ENCODE measurements around the gene HMGN4. TPM values are rescaled to one million over a fixed set of nuclear protein-coding genes. Genes with fewer than 3 reads are reported as not detected.

The HMGN4 gene
- total and polyA plus RNA-seq, 2 of the 8 experiments (the other 6 are each of a cell fraction or from before 2014, with no cell fraction given): 23.4 to 66.4 TPM

DNA sequence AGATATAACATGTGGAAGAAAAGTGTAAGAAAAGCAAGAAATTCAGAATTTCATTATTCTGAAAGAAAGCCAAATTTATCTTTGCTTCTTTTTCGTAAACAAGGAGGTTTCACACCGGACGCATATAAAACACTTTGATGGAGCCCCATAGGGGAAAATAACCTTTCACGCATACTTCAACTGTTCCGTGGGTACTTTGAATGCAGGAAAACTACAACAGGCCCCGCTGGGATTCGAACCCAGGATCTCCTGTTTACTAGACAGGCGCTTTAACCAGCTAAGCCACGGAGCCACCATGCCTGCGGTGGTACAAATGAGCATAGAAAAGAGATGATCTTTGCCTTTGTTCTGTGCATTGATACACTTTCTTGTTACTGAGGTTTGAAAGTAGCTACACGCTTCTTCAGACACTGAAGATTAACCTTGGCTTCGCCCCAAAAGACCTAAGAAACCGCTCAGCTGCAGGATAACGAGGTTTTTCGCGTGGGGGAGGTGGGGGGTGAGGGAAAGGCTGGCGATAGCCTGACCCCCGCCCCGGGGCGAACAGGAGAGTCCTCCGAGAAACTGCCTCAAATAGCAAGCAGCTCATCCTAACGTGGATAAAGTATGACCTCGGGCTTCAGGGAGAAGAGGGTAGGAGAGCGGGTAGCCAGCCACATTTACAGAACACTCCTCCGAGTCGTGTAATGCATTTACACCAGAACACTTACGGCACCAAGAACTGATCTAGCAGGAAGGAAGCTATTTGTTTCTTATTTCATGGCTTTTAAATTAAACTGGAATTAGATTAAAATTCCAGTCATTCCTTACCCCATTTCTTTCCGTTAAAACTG lies 5.3 kb upstream of the HMGN4 start:
- no peak overlapping the region for H3K14ac ChIP-seq (ENCODE audit: insufficient read length)
- no peaks in the 10 kb centered on the region for H3K79me2 ChIP-seq (ENCODE audit: control insufficient read depth in 1 of 2, insufficient read depth in 2 of 2, low read length in 2 of 2)
- no peak overlapping the region for H2BK15ac ChIP-seq (ENCODE audit: low read length)
- no peak overlapping the region for H2BK120ac ChIP-seq (replicated peaks; ENCODE audit: low read depth, low read length)
- no peaks in the 10 kb centered on the region for H3K23me2 ChIP-seq (ENCODE audit: low read depth, low read length)
- H4K8ac ChIP-seq (ENCODE audit: extremely low read depth, insufficient read depth, low read length): no peak overlapping the region
- H3K23ac ChIP-seq (ENCODE audit: insufficient read length): no peak overlapping the region
- H3K27me3 ChIP-seq (replicated peaks in 1 of 4; ENCODE audit: control insufficient read depth in 3 of 4, extremely low read depth in 1 of 4, insufficient read depth in 3 of 4, low read length in 3 of 4): no peaks in the 10 kb centered on the region
- peak overlapping the region; percentile 7; the same call in 1 of the 2 replicates for H2BK5ac ChIP-seq (ENCODE audit: low read depth, low read length)
- no peak overlapping the region for H3K4ac ChIP-seq (replicated peaks; ENCODE audit: insufficient read length, low read depth, low read length)
- POLR2A ChIA-PET (ENCODE audit: partially characterized antibody): interaction anchor here (0.9 to 5.6 kb wide), 8 partner anchors 9 to 614 kb away, joined by 3 to 36 read pairs (median 4); a partner anchor contains a TSS
- peak overlapping the region; percentile 73 to 96 (median 93) for H3K4me3 ChIP-seq (ENCODE audit: extremely low read depth in 1 of 4, insufficient read depth in 2 of 4, low read depth in 3 of 4, low read length in 4 of 4)
- H3K27ac ChIP-seq (ENCODE audit: low read depth, low read length): 0 out of 2 replicates have a peak overlapping the region, but pooled peaks have one; percentile 53
- peak; percentile 80 for FAIRE-seq
- no peak overlapping the region for H4K91ac ChIP-seq (replicated peaks; ENCODE audit: insufficient read length, low read length)
- H4K20me1 ChIP-seq (replicated peaks in 1 of 2; ENCODE audit: control insufficient read depth in 1 of 2, insufficient read depth in 2 of 2, low read length in 2 of 2): no peaks in the 10 kb centered on the region
- no peak overlapping the region for H2AK5ac ChIP-seq (ENCODE audit: low read depth, low read length)
- CTCF ChIA-PET (ENCODE audit: partially characterized antibody): interaction anchor here (1.4 to 1.9 kb wide), 4 partner anchors 10 to 191 kb away, joined by 3 to 8 read pairs (median 4); no protein-coding TSS in a partner anchor
- H2BK20ac ChIP-seq (ENCODE audit: low read length): no peak overlapping the region
- peak overlapping the region; percentile 63 to 65 for H3K4me2 ChIP-seq (ENCODE audit: insufficient read depth in 1 of 2, low read depth in 2 of 2, low read length in 2 of 2)
- H3K9me3 ChIP-seq (ENCODE audit: insufficient read depth in 2 of 2, low read depth in 1 of 2, low read length in 1 of 2): no peaks in the 10 kb centered on the region
- H4K5ac ChIP-seq (ENCODE audit: insufficient read length, low read depth, low read length): no peak overlapping the region
- DNase-seq (ENCODE audit: low read depth in 1 of 2, low spot score in 2 of 2): peak in 1 of 2 experiments; percentile 98
- no peak overlapping the region; the same call in 1 of the 2 replicates for H3K18ac ChIP-seq (ENCODE audit: extremely low read depth, low read length)
- no peak overlapping the region for H2BK12ac ChIP-seq (ENCODE audit: low read depth, low read length)
- H3K4me1 ChIP-seq (replicated peaks in 1 of 4; ENCODE audit: control insufficient read depth in 3 of 4, insufficient read depth in 4 of 4, low read length in 3 of 4): peaks cover 0 to 13% (median 7%) of the 10 kb centered on the region in 4 experiments; a peak in 5 of 7 replicates
- no peaks in the 10 kb centered on the region for H3K79me1 ChIP-seq (ENCODE audit: low read depth, low read length)
- peak overlapping the region; percentile 96 for H2AFZ ChIP-seq (ENCODE audit: low read length)
- WGBS, 2 experiments (ENCODE audit: extremely low coverage in 1 of 2, insufficient coverage in 1 of 2, insufficient read length in 1 of 2, insufficient replicate concordance in 2 of 2, low coverage in 1 of 2, low lambda C conversion rate in 2 of 2, missing lambda C conversion rate in 1 of 2): 4% methylated on average over 28 of the region's 28 CpGs; no CpG with 5 or more reads in 1 of the 2 experiments
- no peak overlapping the region for H3K56ac ChIP-seq (replicated peaks; ENCODE audit: insufficient read length, low read depth, low read length)
- H3K36me3 ChIP-seq (ENCODE audit: control insufficient read depth in 2 of 4, insufficient read depth in 4 of 4, low read length in 3 of 4): no peaks in the 10 kb centered on the region
- H3K9ac ChIP-seq (replicated peaks in 1 of 4; ENCODE audit: extremely low read depth in 1 of 4, low read depth in 3 of 4, low read length in 3 of 4): peak overlapping the region in 3 of 4 experiments; percentile 64 to 81 (median 66); a peak in 6 of 7 replicates
- TF ChIP-seq TBP (IDR thresholded peaks at IDR 0.05; ENCODE audit: low read depth, low read length) (peak; percentile 100), RXRA (IDR thresholded peaks at IDR 0.05; ENCODE audit: insufficient read depth, low read depth, low read length) (0 out of 2 replicates have a peak, but pooled peaks have one; percentile 26), SIRT6 (IDR thresholded peaks at IDR 0.05; ENCODE audit: low read length) (no peak), GTF2F1 (IDR thresholded peaks at IDR 0.05; ENCODE audit: borderline replicate concordance, low read depth, low read length) (no peak), NANOG (IDR thresholded peaks at IDR 0.05; ENCODE audit: insufficient read depth, low read depth, low read length, poor library complexity, severe bottlenecking) (no peak), MAFK (IDR thresholded peaks at IDR 0.05; ENCODE audit: low read depth, low read length) (peak; percentile 80; the same call in 1 of the 2 replicates), CHD2 (IDR thresholded peaks at IDR 0.05; ENCODE audit: low read length) (no peak), CREB1 (IDR thresholded peaks at IDR 0.05) (no peak), NRF1 (IDR thresholded peaks at IDR 0.05; ENCODE audit: low read depth, low read length) (peak; percentile 34; the same call in 1 of the 2 replicates)
- TF ChIP-seq, protein P1, sequence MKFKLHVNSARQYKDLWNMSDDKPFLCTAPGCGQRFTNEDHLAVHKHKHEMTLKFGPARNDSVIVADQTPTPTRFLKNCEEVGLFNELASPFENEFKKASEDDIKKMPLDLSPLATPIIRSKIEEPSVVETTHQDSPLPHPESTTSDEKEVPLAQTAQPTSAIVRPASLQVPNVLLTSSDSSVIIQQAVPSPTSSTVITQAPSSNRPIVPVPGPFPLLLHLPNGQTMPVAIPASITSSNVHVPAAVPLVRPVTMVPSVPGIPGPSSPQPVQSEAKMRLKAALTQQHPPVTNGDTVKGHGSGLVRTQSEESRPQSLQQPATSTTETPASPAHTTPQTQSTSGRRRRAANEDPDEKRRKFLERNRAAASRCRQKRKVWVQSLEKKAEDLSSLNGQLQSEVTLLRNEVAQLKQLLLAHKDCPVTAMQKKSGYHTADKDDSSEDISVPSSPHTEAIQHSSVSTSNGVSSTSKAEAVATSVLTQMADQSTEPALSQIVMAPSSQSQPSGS (IDR thresholded peaks at IDR 0.05; ENCODE audit: low read length): peak; percentile 88
